ENCODE data around the gene NAPA. TPM values are rescaled to one million over a fixed set of nuclear protein-coding genes. Genes with fewer than 3 reads are reported as not detected.

The NAPA gene
- 100 to 1,000 TPM in 1 of 3 donors, 10 to 100 TPM in 2; 82.4 to 117 (median 96.0) TPM for total RNA-seq

GRCh38 chr19:47514869-47515588 is at the start of gene NAPA:
NAPA (minus strand) TSS chr19:47515063; CDS start chr19:47514940, 123 bp downstream.
- Histone ChIP-seq H3K36me3 (no peaks in the 10 kb centered on the region), H3K4me1 (peaks cover 14 to 35% of the 10 kb centered on the region in 2 donors), H3K4me3 (peak within 1 kb of the TSS; percentile 86 to 100 (median 97)), H3K27ac (peak within 1 kb of the TSS; percentile 96 to 99), H3K27me3 (no peaks in the 10 kb centered on the region), H3K9me3 (no peaks in the 10 kb centered on the region)
- intact Hi-C loops (cut with DNase I; ENCODE audit: low total_unique reads): no loop called here
- peak; percentile 100 for DNase-seq (ENCODE audit: low spot score in 2 of 2)
- TF ChIP-seq POLR2A (IDR thresholded peaks at IDR 0.05) (peak; percentile 93), CTCF (IDR thresholded peaks at IDR 0.05) (no peak), POLR2AphosphoS5 (IDR thresholded peaks at IDR 0.05) (peak; percentile 81 to 98 (median 85))

GRCh38 chr19:47564081-47564480 is 49.2 kb upstream of the NAPA start:
- intact Hi-C loops (cut with DNase I; ENCODE audit: low total_unique reads): no loop called here
- Histone ChIP-seq H3K9me3 (no peaks in the 10 kb centered on the region), H3K4me1 (no peaks in the 10 kb centered on the region), H3K27ac (no peak overlapping the region), H3K4me3 (no peak overlapping the region), H3K27me3 (no peaks in the 10 kb centered on the region), H3K36me3 (no peaks in the 10 kb centered on the region)
- TF ChIP-seq CTCF (IDR thresholded peaks at IDR 0.05): no peak
- TF ChIP-seq POLR2AphosphoS5 (IDR thresholded peaks at IDR 0.05): no peak
- TF ChIP-seq POLR2A (IDR thresholded peaks at IDR 0.05): no peak
- DNase-seq (ENCODE audit: low spot score in 2 of 2): no peak

- Histone ChIP-seq H3K4me3 (no peak overlapping the region), H3K9me3 (no peaks in the 10 kb centered on the region), H3K27me3 (no peaks in the 10 kb centered on the region), H3K27ac (no peak overlapping the region), H3K36me3 (no peaks in the 10 kb centered on the region), H3K4me1 (no peaks in the 10 kb centered on the region)
- intact Hi-C loops (cut with DNase I; ENCODE audit: low total_unique reads): no loop called here
- DNase-seq (ENCODE audit: low spot score in 2 of 2): no peak
- TF ChIP-seq POLR2A (IDR thresholded peaks at IDR 0.05) (no peak), CTCF (IDR thresholded peaks at IDR 0.05) (no peak), POLR2AphosphoS5 (IDR thresholded peaks at IDR 0.05) (no peak)
These were observed 46.7 kb upstream of the NAPA start for GRCh38 chr19:47561440-47562057.

GRCh38 chr19:47560999-47561398 is 46.1 kb upstream of the NAPA start:
- intact Hi-C loops (cut with DNase I; ENCODE audit: low total_unique reads): no loop called here
- Histone ChIP-seq H3K4me3 (no peak overlapping the region), H3K27me3 (no peaks in the 10 kb centered on the region), H3K36me3 (no peaks in the 10 kb centered on the region), H3K4me1 (no peaks in the 10 kb centered on the region), H3K27ac (no peak overlapping the region), H3K9me3 (no peaks in the 10 kb centered on the region)
- no peak for DNase-seq (ENCODE audit: low spot score in 2 of 2)
- TF ChIP-seq POLR2A (IDR thresholded peaks at IDR 0.05) (no peak), POLR2AphosphoS5 (IDR thresholded peaks at IDR 0.05) (no peak), CTCF (IDR thresholded peaks at IDR 0.05) (no peak)

- intact Hi-C loops (cut with DNase I; ENCODE audit: low total_unique reads): no loop called here
- Histone ChIP-seq H3K36me3 (no peaks in the 10 kb centered on the region), H3K4me1 (no peaks in the 10 kb centered on the region), H3K27ac (no peak overlapping the region), H3K4me3 (no peak overlapping the region), H3K27me3 (peaks cover 0 to 5% of the 10 kb centered on the region in 2 donors), H3K9me3 (no peaks in the 10 kb centered on the region)
- TF ChIP-seq CTCF (IDR thresholded peaks at IDR 0.05) (no peak), POLR2A (IDR thresholded peaks at IDR 0.05) (no peak), POLR2AphosphoS5 (IDR thresholded peaks at IDR 0.05) (no peak)
- DNase-seq (ENCODE audit: low spot score in 2 of 2): no peak
These were observed 35.3 kb upstream of the NAPA start for GRCh38 chr19:47550129-47550528.

Measured in breast epithelium (tissue), 4 donors.